ENCODE data around the gene ADGRG6.

DNA sequence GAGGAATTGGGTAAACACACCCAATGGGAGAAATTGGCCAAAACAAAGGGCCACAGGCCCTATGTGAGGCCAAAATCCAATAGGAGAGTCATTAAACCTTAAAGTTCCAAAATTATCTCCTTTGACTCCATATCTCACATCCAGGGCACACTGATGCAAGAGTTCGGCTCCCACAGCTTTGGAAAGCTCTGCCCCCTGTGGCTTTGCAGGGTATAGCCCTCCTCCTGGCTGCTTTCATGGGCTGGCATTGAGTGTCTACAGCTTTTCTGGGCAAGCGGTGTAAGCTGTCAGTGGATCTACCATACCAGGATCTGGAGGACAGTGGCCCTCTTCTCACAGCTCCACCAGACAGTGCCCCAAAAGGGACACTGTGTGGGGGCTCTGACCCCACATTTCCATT lies 160.5 kb downstream of the ADGRG6 start:
- TF ChIP-seq CTCF (IDR thresholded peaks at IDR 0.05) (no peak), POLR2A (IDR thresholded peaks at IDR 0.05) (no peak), EP300 (IDR thresholded peaks at IDR 0.05; ENCODE audit: low read depth) (no peak), POLR2AphosphoS5 (IDR thresholded peaks at IDR 0.05) (no peak)
